ENCODE results near the gene MYL12A. TPM values are rescaled to one million over a fixed set of nuclear protein-coding genes. Genes with fewer than 3 reads are reported as not detected.
"Not testable (repeated sequence)": the region's sequence is repeated elsewhere in the genome, so short reads cannot be mapped to it uniquely, and the experiment has no call there.

Gene MYL12A
- total and polyA plus RNA-seq, 2 experiments from 2014 or later, result 456 to 692 TPM

DNA sequence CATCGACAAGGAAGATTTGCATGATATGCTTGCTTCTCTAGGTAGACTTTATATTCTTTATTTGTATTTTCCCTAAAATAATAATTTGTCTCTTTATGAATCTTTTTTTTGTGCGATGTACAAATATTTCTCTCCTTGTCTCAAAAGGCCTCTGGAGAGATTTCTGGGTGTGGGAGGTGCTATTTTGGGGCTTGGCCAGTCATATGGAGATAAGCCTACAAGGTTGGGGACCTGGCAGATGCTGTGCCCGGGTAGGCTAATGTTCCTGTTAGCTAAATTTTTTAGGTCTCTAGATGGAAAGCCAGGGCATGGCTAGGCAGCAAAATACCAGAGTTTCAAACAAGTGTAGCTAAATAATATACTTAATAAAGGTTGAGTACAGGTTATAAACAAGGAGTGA lies 25.4 kb downstream of the MYL12A start:
- WGBS (ENCODE audit: low lambda C conversion rate, missing lambda C conversion rate), result 63% methylated on average over 3 of the region's 3 CpGs
- Histone ChIP-seq H3K4me3 (no peak overlapping the region), H3K27ac (no peak overlapping the region), H4K20me1 (ENCODE audit: insufficient read depth, poor library complexity, severe bottlenecking) (peaks cover 72% of the 10 kb centered on the region), H3K79me2 (peaks cover 83% of the 10 kb centered on the region), H3K36me3 (replicated peaks; ENCODE audit: insufficient read depth, low read depth) (peaks cover 9% of the 10 kb centered on the region), H3K4me2 (no peak overlapping the region), H3K4me1 (ENCODE audit: insufficient read depth) (peaks cover 14% of the 10 kb centered on the region), H3K27me3 (no peaks in the 10 kb centered on the region), H3K9me3 (ENCODE audit: low read depth) (no peaks in the 10 kb centered on the region), H3K9me2 (replicated peaks; ENCODE audit: insufficient read depth) (no peaks in the 10 kb centered on the region), H2AFZ (no peak overlapping the region)
- no peak for TF ChIP-seq EZH2 (IDR thresholded peaks at IDR 0.05; ENCODE audit: borderline replicate concordance)
- TF ChIP-seq EZH2phosphoT487 (IDR thresholded peaks at IDR 0.05; ENCODE audit: low read depth, severe bottlenecking, unreplicated experiment), result no peak
- TF ChIP-seq CTCF (IDR thresholded peaks at IDR 0.05; ENCODE audit: poor library complexity), result no peak
- DNase-seq (ENCODE audit: low spot score), result no peak

GRCh38 chr18:3277643-3278213 lies 30.1 kb downstream of the MYL12A start:
- not testable (repeated sequence) for DNase-seq (ENCODE audit: low spot score); H3K4me3 ChIP-seq; H2AFZ ChIP-seq; H3K4me1 ChIP-seq (ENCODE audit: insufficient read depth); H3K36me3 ChIP-seq (replicated peaks; ENCODE audit: insufficient read depth, low read depth); H3K9me3 ChIP-seq (ENCODE audit: low read depth); H3K4me2 ChIP-seq; H3K27me3 ChIP-seq; H3K9me2 ChIP-seq (replicated peaks; ENCODE audit: insufficient read depth); H3K27ac ChIP-seq
- WGBS (ENCODE audit: low lambda C conversion rate, missing lambda C conversion rate), result 90% methylated on average over 7 of the region's 7 CpGs
- peaks cover 25% of the 10 kb centered on the region for H4K20me1 ChIP-seq (ENCODE audit: insufficient read depth, poor library complexity, severe bottlenecking)
- H3K79me2 ChIP-seq, result peaks cover 36% of the 10 kb centered on the region

- Histone ChIP-seq H3K4me1 (ENCODE audit: insufficient read depth) (no peaks in the 10 kb centered on the region), H3K27me3 (no peaks in the 10 kb centered on the region), H3K79me2 (peaks cover 18% of the 10 kb centered on the region), H2AFZ (no peak overlapping the region), H3K9me3 (ENCODE audit: low read depth) (no peaks in the 10 kb centered on the region), H3K36me3 (replicated peaks; ENCODE audit: insufficient read depth, low read depth) (peaks cover 9% of the 10 kb centered on the region), H4K20me1 (ENCODE audit: insufficient read depth, poor library complexity, severe bottlenecking) (peaks cover 9% of the 10 kb centered on the region), H3K27ac (no peak overlapping the region), H3K4me2 (no peak overlapping the region), H3K9me2 (replicated peaks; ENCODE audit: insufficient read depth) (no peaks in the 10 kb centered on the region), H3K4me3 (no peak overlapping the region)
- WGBS (ENCODE audit: low lambda C conversion rate, missing lambda C conversion rate), result 53% methylated on average over 14 of the region's 14 CpGs
- no peak for DNase-seq (ENCODE audit: low spot score)
- no peak for TF ChIP-seq CTCF (IDR thresholded peaks at IDR 0.05; ENCODE audit: poor library complexity)
- TF ChIP-seq EZH2 (IDR thresholded peaks at IDR 0.05; ENCODE audit: borderline replicate concordance), result no peak
- TF ChIP-seq EZH2phosphoT487 (IDR thresholded peaks at IDR 0.05; ENCODE audit: low read depth, severe bottlenecking, unreplicated experiment), result no peak
Measured at GRCh38 chr18:3279201-3280185, 31.9 kb downstream of the MYL12A start.
